OCI-LY1 (cell line): ENCODE results near the gene DNMBP.

Experiments used
- EZH2 ChIP-seq: fragments of 200-600 bp; sonication (generic), shearing (Covaris generic); IDR thresholded peaks from 2 replicates; pipeline ENCODE4 v1.8.0; 2017; ENCODE audit warnings: borderline replicate concordance, mixed run types, mild to moderate bottlenecking, antibody characterized with exemption, low read length, moderate library complexity, mixed read lengths
- TF ChIP-seq, protein P1 (sequence below): fragments of 200-600 bp; sonication (generic), shearing (Covaris generic); IDR thresholded peaks from 2 replicates; pipeline ENCODE4 v1.5.1; 2017; ENCODE audit warnings: mild to moderate bottlenecking, antibody characterized with exemption, low read length, moderate library complexity, mixed read lengths

DNA sequence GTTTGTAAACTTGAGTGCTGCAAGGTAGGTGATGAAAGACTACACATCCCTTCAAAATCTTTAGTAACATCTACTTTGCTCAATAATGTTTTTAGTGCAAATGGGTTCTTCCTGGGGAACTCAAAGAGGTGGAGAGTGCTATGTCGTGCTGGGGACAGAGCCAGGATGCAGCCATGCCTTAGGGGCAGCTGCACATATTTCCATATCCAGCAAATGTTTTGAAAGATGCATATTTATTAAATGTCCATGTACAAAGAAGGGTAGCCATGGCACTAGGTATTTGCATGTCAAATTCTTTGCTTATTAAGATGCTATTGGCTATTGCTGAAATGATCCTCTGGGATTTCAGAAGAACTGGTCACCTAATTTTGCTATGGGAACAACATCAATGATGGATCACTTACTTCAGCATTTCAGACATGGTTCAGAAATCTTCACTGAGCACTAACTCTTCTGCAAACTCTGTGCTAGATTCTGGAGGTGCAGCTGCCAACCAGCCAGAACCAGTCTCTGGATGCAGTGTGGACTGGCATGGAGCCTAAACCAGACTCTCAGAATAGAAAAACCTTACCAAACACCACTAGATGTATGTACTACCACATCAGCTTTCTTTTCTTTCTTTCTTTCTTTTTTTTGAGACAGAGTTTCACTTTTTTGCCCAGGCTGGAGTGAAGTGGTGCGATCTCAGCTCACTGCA lies 31.7 kb upstream of the DNMBP start:
- TF ChIP-seq, protein P1, sequence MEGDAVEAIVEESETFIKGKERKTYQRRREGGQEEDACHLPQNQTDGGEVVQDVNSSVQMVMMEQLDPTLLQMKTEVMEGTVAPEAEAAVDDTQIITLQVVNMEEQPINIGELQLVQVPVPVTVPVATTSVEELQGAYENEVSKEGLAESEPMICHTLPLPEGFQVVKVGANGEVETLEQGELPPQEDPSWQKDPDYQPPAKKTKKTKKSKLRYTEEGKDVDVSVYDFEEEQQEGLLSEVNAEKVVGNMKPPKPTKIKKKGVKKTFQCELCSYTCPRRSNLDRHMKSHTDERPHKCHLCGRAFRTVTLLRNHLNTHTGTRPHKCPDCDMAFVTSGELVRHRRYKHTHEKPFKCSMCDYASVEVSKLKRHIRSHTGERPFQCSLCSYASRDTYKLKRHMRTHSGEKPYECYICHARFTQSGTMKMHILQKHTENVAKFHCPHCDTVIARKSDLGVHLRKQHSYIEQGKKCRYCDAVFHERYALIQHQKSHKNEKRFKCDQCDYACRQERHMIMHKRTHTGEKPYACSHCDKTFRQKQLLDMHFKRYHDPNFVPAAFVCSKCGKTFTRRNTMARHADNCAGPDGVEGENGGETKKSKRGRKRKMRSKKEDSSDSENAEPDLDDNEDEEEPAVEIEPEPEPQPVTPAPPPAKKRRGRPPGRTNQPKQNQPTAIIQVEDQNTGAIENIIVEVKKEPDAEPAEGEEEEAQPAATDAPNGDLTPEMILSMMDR = no peak
- no peak for TF ChIP-seq EZH2
